ENCODE measurements around the gene CTLA4.

DNA sequence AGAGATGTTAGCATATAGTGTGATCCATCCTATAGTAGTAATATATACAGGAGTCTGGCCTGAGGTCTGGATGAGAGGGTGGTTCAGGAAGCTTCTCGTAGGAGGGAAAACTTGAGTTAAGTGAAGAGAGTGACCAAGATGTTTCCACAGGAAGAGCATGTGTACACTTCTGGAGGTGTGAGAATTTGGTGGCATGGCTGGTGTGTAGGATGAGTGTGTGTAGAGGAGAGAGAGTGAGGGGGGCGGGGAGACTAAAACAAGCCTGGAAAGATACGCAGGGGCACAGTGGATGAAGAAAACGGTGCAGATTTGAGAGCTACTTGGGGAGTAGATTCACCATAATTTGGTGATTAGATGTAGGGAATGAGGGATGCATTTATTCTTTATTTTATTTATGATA is 43.5 kb upstream of the CTLA4 start:
- TF ChIP-seq CTCF (IDR thresholded peaks at IDR 0.05; ENCODE audit: low read length): no peak
- no peak for TF ChIP-seq EZH2 (optimal IDR thresholded peaks at IDR 0.05; ENCODE audit: low read depth, low read length)
- TF ChIP-seq EZH2phosphoT487 (IDR thresholded peaks at IDR 0.05; ENCODE audit: low read length): no peak
